ENCODE data around the gene ZNF77.

- no peak for TF ChIP-seq POLR2A (IDR thresholded peaks at IDR 0.05; ENCODE audit: borderline replicate concordance, extremely low read depth, insufficient read depth, insufficient read length)
- no peak for TF ChIP-seq EZH2 (IDR thresholded peaks at IDR 0.05)
Measured at GRCh38 chr19:2896694-2897093, 48.1 kb downstream of the ZNF77 start.

Data from HCT116 (cell line).